Regular cardiac myocyte (primary cell): ENCODE results near the gene CYP27A1. TPM values are rescaled to one million over a fixed set of nuclear protein-coding genes. Genes with fewer than 3 reads are reported as not detected.

Experiments used
- total RNA-seq: library from RNA; depleted of rRNA; stranded (reverse); fragments of >200 nt; gene quantifications from 2 replicates; pipeline ENCODE4 v1.2.3, GENCODE V29; 2014

The CYP27A1 gene
- total RNA-seq, result 0.58 and 2.0 TPM in 2 replicates

DNA sequence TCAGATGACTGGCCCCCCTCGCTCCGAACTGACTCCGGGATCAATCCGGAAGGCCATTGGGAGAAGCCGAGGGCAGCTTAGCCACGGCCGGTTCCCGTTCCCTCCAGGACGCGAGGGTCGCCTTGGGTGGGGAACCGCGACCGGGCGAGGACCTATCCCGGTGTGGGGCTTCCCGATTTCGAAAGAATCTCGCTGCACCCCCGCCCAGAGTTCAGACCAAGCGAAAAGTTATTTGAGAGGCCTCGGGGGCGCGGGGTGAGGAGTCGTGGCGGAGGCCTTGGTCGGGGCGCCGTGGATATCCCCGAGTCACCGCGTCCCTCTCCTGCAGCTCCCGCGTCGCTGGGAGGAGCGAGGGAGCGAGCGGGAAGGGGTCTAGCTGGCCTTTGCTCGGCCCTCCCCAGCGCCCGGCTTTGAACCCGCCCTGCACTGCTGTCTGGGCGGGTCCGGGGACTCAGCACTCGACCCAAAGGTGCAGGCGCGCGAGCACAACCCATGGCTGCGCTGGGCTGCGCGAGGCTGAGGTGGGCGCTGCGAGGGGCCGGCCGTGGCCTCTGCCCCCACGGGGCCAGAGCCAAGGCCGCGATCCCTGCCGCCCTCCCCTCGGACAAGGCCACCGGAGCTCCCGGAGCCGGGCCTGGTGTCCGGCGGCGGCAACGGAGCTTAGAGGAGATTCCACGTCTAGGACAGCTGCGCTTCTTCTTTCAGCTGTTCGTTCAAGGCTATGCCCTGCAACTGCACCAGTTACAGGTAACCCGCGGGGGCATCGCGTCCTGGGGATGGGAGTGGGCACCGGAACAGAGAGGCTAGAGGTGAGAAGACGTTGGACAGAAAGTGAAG is at the start of gene CYP27A1:
TSS of gene CYP27A1 (plus strand) at position 457 of the 837 bp plus-strand sequence. CDS start at position 493, 36 bp downstream.

DNA sequence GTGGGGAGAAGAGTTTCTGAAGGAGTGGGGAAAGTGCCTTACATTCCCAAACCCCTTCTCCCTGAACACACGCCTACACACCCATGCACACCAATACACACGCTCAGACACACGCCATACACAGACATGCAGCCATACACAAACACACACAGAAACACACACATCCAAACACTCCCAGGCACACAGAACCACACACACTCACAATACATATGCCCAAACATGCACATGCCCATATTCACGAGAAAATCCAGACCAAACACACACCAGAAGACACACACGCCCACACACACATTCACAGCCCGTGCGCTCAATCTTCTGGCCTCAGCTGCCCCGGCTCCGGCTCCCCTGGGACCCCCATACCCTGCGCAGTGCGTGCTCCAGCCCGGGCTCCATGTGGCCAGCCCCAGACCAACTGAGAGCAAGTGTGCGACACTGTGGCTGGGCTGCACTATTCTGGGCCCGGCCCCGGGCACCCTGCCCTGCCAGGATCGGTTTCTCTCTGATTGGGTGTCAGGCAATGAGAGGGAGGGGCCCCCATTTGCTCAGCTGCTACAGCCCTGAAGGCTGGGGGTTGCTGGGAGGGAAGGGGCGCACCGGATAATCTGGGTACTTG is 49.5 kb downstream of the CYP27A1 start, which contains the start of gene PRKAG3:
TSS of gene PRKAG3 (minus strand) at position 426 of the 613 bp plus-strand sequence.

DNA sequence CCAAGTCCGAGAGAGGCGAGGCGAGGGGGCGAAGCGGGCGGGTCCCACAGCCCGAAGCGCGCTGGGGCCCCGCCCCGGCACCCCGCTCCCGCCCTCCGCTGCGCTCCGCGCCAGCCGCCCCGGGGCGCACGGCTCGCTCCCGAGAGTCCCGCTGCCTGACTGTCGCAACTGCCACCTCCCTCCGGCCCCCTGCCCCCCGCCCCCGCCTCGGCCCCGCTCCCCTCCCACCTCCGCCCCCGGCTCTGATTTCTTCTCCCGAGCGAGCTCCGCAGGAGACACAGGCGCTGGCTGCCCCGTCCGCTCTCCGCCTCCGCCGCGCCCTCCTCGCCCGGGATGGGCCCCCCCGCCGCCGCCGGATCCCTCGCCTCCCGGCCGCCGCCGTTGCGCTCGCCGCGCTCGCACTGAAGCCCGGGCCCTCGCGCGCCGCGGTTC is 77.6 kb downstream of the CYP27A1 start, which contains the start of gene WNT6:
TSS of gene WNT6 (plus strand) at position 250 of the 432 bp plus-strand sequence. CDS start 233 bp downstream, outside the sequence.

Other genes with a start within 250 kb of the CYP27A1 start
- 13.4 and 18.9 TPM in 2 replicates for gene USP37, start 213.8 kb upstream of the CYP27A1 start, total RNA-seq
- gene CNOT9, start 213.3 kb upstream of the CYP27A1 start, total RNA-seq, result 35.8 and 68.2 TPM in 2 replicates
- 2.3 and 3.1 TPM in 2 replicates for gene PLCD4, start 174.2 kb upstream of the CYP27A1 start, total RNA-seq
- 4.8 and 7.5 TPM in 2 replicates for gene ZNF142, start 122.5 kb upstream of the CYP27A1 start, total RNA-seq
- gene BCS1L, start 122.5 kb upstream of the CYP27A1 start, total RNA-seq, result 22.8 and 59.8 TPM in 2 replicates
- 24.5 and 33.2 TPM in 2 replicates for gene RNF25, start 110.1 kb upstream of the CYP27A1 start, total RNA-seq
- gene STK36, start 110.1 kb upstream of the CYP27A1 start, total RNA-seq, result 11.9 and 41.7 TPM in 2 replicates
- 2.8 and 8.1 TPM in 2 replicates for gene TTLL4, start 71.3 kb upstream of the CYP27A1 start, total RNA-seq
- gene PRKAG3, start 49.7 kb downstream of the CYP27A1 start, total RNA-seq, result under 0.01 TPM in 1 of 2 replicates, not detected in the other
- gene WNT6, start 77.7 kb downstream of the CYP27A1 start, total RNA-seq, result not detected in 2 replicates
- gene WNT10A, start 98.7 kb downstream of the CYP27A1 start, total RNA-seq, result under 0.01 and 0.19 TPM in 2 replicates
- not detected in 2 replicates for gene CDK5R2, start 177.5 kb downstream of the CYP27A1 start, total RNA-seq
- gene FEV, start 203.0 kb downstream of the CYP27A1 start, total RNA-seq, result not detected in 2 replicates
- not detected in 2 replicates for gene CRYBA2, start 211.3 kb downstream of the CYP27A1 start, total RNA-seq